IMR-90 (cell line): ENCODE results near the gene C2. TPM values are rescaled to one million over a fixed set of nuclear protein-coding genes. Genes with fewer than 3 reads are reported as not detected.

ENCODE experiments used
- ATAC-seq: fragments of 200-7000 bp; cut with Tn5 transposase; 2 replicates; pipeline ENCODE4 v1.9.1; 2020; ENCODE audit warnings: low read depth, mild to moderate bottlenecking, moderate library complexity
- BruUV-seq: library from RNA; stranded (reverse); fragments of 400-500 nt; replicated peaks from 2 replicates; lab custom pipeline; 2021; lab: Mats Ljungman, UMichigan
- CTCF ChIA-PET: fragments of 300-600 bp; formaldehyde crosslinking; extraction: SDS; loops from one replicate; lab custom pipeline; 2021; ENCODE audit warnings: antibody characterized with exemption; lab: Yijun Ruan, JAX
- POLR2A ChIA-PET: fragments of 300-600 bp; sonication (Branson Sonifier 250); formaldehyde crosslinking; loops from one replicate; lab custom pipeline; 2022; ENCODE audit warnings: antibody characterized with exemption; ENCODE audit not compliant: unreplicated experiment; lab: Charles Lee
- DNase-seq: peaks from one replicate; pipeline ENCODE4 v3.0.0; 2013
- H2AFZ ChIP-seq: replicated peaks from 2 replicates; pipeline ENCODE3; 2013; ENCODE audit warnings: low read length, mild to moderate bottlenecking; ENCODE audit not compliant: poor library complexity
- H2AK5ac ChIP-seq: 2 replicates; pipeline ENCODE4 v1.6.1; 2013; ENCODE audit warnings: low read depth, low read length, inconsistent platforms
- H2AK9ac ChIP-seq: replicated peaks from 2 replicates; pipeline ENCODE3; 2013; ENCODE audit warnings: mild to moderate bottlenecking, low read depth, low read length, moderate library complexity; ENCODE audit not compliant: poor library complexity
- H2BK120ac ChIP-seq: 2 replicates; pipeline ENCODE4 v1.6.1; 2013; ENCODE audit warnings: low read depth, low read length, inconsistent platforms
- H2BK15ac ChIP-seq: 3 replicates; pipeline ENCODE4 v1.6.1; 2013; ENCODE audit warnings: low read depth, low read length, inconsistent platforms
- H2BK20ac ChIP-seq: 2 replicates; pipeline ENCODE4 v1.6.1; 2013; ENCODE audit warnings: low read depth, mild to moderate bottlenecking, inconsistent platforms, low read length, moderate library complexity
- H2BK5ac ChIP-seq: 2 replicates; pipeline ENCODE4 v1.6.1; 2013; ENCODE audit warnings: mild to moderate bottlenecking, low read depth, low read length, inconsistent platforms; ENCODE audit not compliant: poor library complexity, severe bottlenecking
- H3K14ac ChIP-seq: replicated peaks from 2 replicates; pipeline ENCODE4 v1.6.1; 2013; ENCODE audit warnings: low read depth, low read length, inconsistent platforms
- H3K18ac ChIP-seq: 2 replicates; pipeline ENCODE4 v1.6.1; 2013; ENCODE audit warnings: low read depth, low read length, control low read depth
- H3K23ac ChIP-seq: 2 replicates; pipeline ENCODE4 v1.6.1; 2013; ENCODE audit warnings: low read depth, low read length, inconsistent platforms
- H3K27ac ChIP-seq: 2 replicates; pipeline ENCODE4 v1.5.1; 2013; ENCODE audit warnings: mild to moderate bottlenecking, control low read depth, low read length; ENCODE audit not compliant: insufficient read depth
- H3K27me3 ChIP-seq: 2 replicates; pipeline ENCODE4 v1.6.1; 2013; ENCODE audit warnings: low read length; ENCODE audit not compliant: control insufficient read depth, insufficient read depth
- H3K36me3 ChIP-seq: 2 replicates; pipeline ENCODE4 v1.6.1; 2013; ENCODE audit warnings: low read length, mixed read lengths; ENCODE audit not compliant: control insufficient read depth, insufficient read depth
- H3K4ac ChIP-seq: 2 replicates; pipeline ENCODE4 v1.6.1; 2013; ENCODE audit warnings: low read depth, low read length, inconsistent platforms
- H3K4me1 ChIP-seq: 2 replicates; pipeline ENCODE4 v1.6.1; 2013; ENCODE audit warnings: low read length, mixed read lengths; ENCODE audit not compliant: control insufficient read depth, insufficient read depth
- H3K4me2 ChIP-seq: 2 replicates; pipeline ENCODE4 v1.6.1; 2013; ENCODE audit warnings: low read depth, mild to moderate bottlenecking, control low read depth, low read length, moderate library complexity
- H3K4me3 ChIP-seq: 2 replicates; pipeline ENCODE4 v1.5.1; 2013; ENCODE audit warnings: low read depth, mild to moderate bottlenecking, control low read depth, low read length, moderate library complexity; ENCODE audit not compliant: insufficient read depth
- H3K56ac ChIP-seq: 2 replicates; pipeline ENCODE4 v1.6.1; 2013; ENCODE audit warnings: low read length, inconsistent platforms; ENCODE audit not compliant: insufficient read depth; ENCODE audit errors: extremely low read depth
- H3K79me1 ChIP-seq, 2 experiments: 2 replicates each; pipeline ENCODE4 v1.6.1; 2013; ENCODE audit warnings: low read length in 2 of 2, inconsistent platforms in 1 of 2, low read depth in 1 of 2
- H3K9ac ChIP-seq: 2 replicates; pipeline ENCODE4 v1.6.1; 2013; ENCODE audit warnings: low read depth, low read length, control low read depth
- H3K9me1 ChIP-seq: 2 replicates; pipeline ENCODE4 v1.6.1; 2013; ENCODE audit warnings: low read length, inconsistent platforms; ENCODE audit not compliant: insufficient read depth
- H3K9me3 ChIP-seq: 2 replicates; pipeline ENCODE4 v1.6.1; 2013; ENCODE audit warnings: low read length; ENCODE audit not compliant: control insufficient read depth, insufficient read depth
- H4K20me1 ChIP-seq: 2 replicates; pipeline ENCODE4 v1.6.1; 2013; ENCODE audit warnings: low read length, inconsistent platforms; ENCODE audit not compliant: insufficient read depth
- H4K5ac ChIP-seq: 2 replicates; pipeline ENCODE4 v1.6.1; 2013; ENCODE audit warnings: mild to moderate bottlenecking, low read depth, low read length, control low read depth
- H4K8ac ChIP-seq, 2 experiments: 2 replicates each; pipeline ENCODE4 v1.6.1; 2013; ENCODE audit warnings: low read depth in 2 of 2, low read length in 2 of 2, control low read depth in 1 of 2, inconsistent platforms in 1 of 2
- H4K91ac ChIP-seq: 2 replicates; pipeline ENCODE4 v1.6.1; 2013; ENCODE audit warnings: low read depth, low read length, inconsistent platforms; ENCODE audit not compliant: insufficient read depth
- CEBPB ChIP-seq: IDR thresholded peaks from 2 replicates; pipeline ENCODE4 v1.6.1; 2012; ENCODE audit warnings: low read depth, low read length, improper control_type of control experiment
- FOS ChIP-seq: fragments of 150-350 bp; IDR thresholded peaks from 2 replicates; pipeline ENCODE4 v1.6.1; 2016; ENCODE audit warnings: low read depth, low read length
- WGBS, 2 experiments: methylation state at CpG; one replicate each; pipeline versions ENCODE4 v1.1.5 to v1.1.7; 2013; ENCODE audit warnings: missing lambda C conversion rate in 2 of 2; ENCODE audit not compliant: insufficient read length in 1 of 2; ENCODE audit errors: extremely low coverage in 2 of 2; 5-methylcytosine and 5-hydroxymethylcytosine counted together
- dilution Hi-C: fragments of 300-500 bp; cut with HindIII; formaldehyde crosslinking; loops from one replicate; pipeline ENCODE4 v1.14.3; 2018; ENCODE audit warnings: low sequenced_read_pairs; ENCODE audit not compliant: unreplicated experiment
- in situ Hi-C: fragments of 300-500 bp; cut with MboI; formaldehyde crosslinking; loops from 3 replicates; pipeline ENCODE4 v1.14.3; 2019; ENCODE audit warnings: low sequenced_read_pairs, inconsistent platforms, mixed read lengths
- intact Hi-C: fragments of 100-400 bp; cut with micrococcal nuclease; formaldehyde crosslinking; loops from 2 replicates; pipeline ENCODE4 v1.10.0; 2022
- polyA plus RNA-seq, 3 experiments: library from polyadenylated mRNA; depleted of rRNA; stranded (reverse); fragments of >200 nt; gene quantifications; 2 replicates each; pipeline ENCODE4 v1.2.3, GENCODE V29; 2012; ENCODE audit warnings: low replicate concordance in 1 of 3
- total RNA-seq: library from RNA; depleted of rRNA; stranded (reverse); fragments of >200 nt; gene quantifications from 2 replicates; pipeline ENCODE4 v1.2.3, GENCODE V29; 2012

The C2 gene
- total and polyA plus RNA-seq, 2 of the 4 experiments (the other 2 are of a cell fraction), result 0.18 to 0.19 TPM

GRCh38 chr6:31966997-31967925, 39.7 kb downstream of the C2 start:
- Histone ChIP-seq H3K4me2 (no peak overlapping the region), H4K20me1 (no peaks in the 10 kb centered on the region), H2AK9ac (no peak overlapping the region), H3K56ac (no peak overlapping the region; the same call in 1 of the 2 replicates), H4K5ac (no peak overlapping the region), H3K14ac (no peak overlapping the region), H3K9ac (no peak overlapping the region), H3K18ac (no peak overlapping the region), H3K79me1 (peaks cover 10 to 31% of the 10 kb centered on the region in 2 experiments), H3K23ac (no peak overlapping the region), H3K27me3 (no peaks in the 10 kb centered on the region), H3K9me3 (no peaks in the 10 kb centered on the region), H3K4ac (no peak overlapping the region), H3K9me1 (peaks cover 3% of the 10 kb centered on the region; the same call in 1 of the 2 replicates), H4K91ac (no peak overlapping the region), H4K8ac (no peak overlapping the region), H2BK5ac (no peak overlapping the region), H3K36me3 (peaks cover 67% of the 10 kb centered on the region), H3K4me1 (peaks cover 8% of the 10 kb centered on the region), H2AK5ac (no peak overlapping the region), H3K4me3 (no peak overlapping the region), H3K27ac (no peak overlapping the region), H2BK15ac (no peak overlapping the region), H2BK20ac (no peak overlapping the region), H2AFZ (no peak overlapping the region), H2BK120ac (no peak overlapping the region)
- ChIA-PET CTCF (no interaction called here), POLR2A (no interaction called here)
- DNase-seq (no peak), ATAC-seq (no peak)
- intact Hi-C loops (no loop called here), in situ Hi-C loops (no loop called here), dilution Hi-C loops (no loop called here)
- peak; percentile 61 for TF ChIP-seq CEBPB
- TF ChIP-seq FOS, result no peak
- no TSS peak for BruUV-seq
- no CpG with 5 or more reads among the region's 10 CpGs for WGBS, 2 experiments
